KBM-7 (cell line): ENCODE results near the gene KLRD1.
"Not testable (repeated sequence)": the region's sequence is repeated elsewhere in the genome, so short reads cannot be mapped to it uniquely, and the experiment has no call there.

ENCODE experiments used
- DNase-seq: peaks from one replicate; pipeline ENCODE4 v3.0.0-alpha.2; 2015
- in situ Hi-C: fragments of 300-500 bp; cut with MboI; formaldehyde crosslinking; loops from 2 replicates; pipeline ENCODE4 v1.14.3; 2020; ENCODE audit warnings: low sequenced_read_pairs, low pct_unique_long_range_greater_than_20kb, mixed read lengths

Gene KLRD1, protein sequence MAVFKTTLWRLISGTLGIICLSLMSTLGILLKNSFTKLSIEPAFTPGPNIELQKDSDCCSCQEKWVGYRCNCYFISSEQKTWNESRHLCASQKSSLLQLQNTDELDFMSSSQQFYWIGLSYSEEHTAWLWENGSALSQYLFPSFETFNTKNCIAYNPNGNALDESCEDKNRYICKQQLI

DNA sequence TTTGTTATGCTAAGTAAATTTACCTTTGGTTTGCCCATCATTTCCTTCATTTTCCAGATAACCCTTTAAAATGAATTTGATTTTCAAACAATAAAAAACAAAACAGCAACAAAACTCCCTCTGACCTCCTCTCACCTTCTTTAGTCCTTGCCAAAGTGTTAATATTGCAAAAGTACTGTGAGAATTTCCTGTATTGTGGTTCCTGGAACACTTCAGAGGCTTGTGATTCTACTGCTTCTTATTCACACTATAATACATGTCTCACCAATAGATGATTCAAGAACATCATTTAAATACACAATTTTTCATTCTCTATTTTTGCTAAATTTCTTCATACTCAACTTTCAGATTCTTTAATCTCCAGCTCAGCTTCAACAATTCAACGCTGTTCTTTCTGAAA, at the start of gene KLRD1:
Gene KLRD1, plus strand, starts transcription at position 241 of the 400 bp plus-strand sequence. CDS start 208 bp downstream, outside the sequence.
- in situ Hi-C loops: no loop called here
- DNase-seq: no peak

DNA sequence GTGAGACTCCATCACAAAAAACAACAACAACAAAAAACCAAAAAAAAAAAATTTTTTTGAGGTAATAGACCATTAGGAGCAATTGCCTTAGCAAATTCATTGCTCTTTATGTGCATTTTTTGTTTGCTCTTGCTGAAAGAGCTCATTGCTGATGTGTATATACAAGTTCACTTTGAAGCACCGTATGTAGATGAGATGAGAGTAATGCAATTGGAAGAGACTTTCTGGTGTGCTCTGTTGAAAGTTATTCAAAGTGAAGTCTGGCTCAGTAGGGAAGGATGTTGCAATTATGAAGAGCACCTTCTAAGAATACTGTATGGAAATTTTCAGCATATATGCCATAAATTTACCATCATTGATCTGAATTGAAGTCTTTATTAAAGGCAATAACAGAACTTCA, 46.7 kb upstream of the KLRD1 start:
- DNase-seq: no peak
- in situ Hi-C loops: no loop called here

DNA sequence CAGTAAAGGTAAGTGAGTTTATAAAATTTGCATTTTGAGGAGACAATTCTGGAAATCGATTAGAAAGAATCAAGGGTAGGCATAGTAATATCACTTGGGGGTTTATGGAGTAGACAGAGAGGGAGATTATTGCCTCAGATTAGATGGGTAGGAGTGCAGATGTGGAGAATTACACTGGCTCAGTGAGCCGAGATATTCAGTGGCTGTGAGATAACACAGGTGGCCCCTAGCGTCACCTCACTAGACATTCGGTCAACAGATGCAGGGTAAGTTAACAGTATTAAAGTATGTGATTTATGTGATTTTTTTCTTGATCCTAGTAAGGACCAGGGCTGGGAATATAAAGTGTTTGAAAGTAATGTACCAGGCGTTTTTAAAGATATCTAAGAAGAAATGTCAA, 39.6 kb upstream of the KLRD1 start:
- in situ Hi-C loops: no loop called here
- no peak for DNase-seq

DNA sequence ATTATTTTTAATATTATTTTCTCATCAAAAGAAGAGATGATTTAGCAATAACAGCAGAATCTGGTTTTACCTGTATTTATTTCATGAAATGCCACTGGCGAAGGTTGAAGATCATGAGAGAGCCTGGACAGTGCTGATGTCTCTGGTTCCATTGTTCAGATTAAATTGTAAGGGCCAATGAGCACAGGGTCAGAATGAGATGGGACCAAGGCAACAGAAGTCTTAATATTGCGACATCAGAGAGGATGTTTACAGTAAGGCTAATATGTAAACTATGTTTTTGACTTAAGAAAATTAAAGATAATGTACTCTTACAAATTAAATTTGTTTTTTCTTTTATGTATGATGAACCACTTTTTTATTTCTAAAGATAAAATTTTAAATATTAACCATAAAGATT, 35.2 kb upstream of the KLRD1 start:
- DNase-seq: no peak
- in situ Hi-C loops: no loop called here

DNA sequence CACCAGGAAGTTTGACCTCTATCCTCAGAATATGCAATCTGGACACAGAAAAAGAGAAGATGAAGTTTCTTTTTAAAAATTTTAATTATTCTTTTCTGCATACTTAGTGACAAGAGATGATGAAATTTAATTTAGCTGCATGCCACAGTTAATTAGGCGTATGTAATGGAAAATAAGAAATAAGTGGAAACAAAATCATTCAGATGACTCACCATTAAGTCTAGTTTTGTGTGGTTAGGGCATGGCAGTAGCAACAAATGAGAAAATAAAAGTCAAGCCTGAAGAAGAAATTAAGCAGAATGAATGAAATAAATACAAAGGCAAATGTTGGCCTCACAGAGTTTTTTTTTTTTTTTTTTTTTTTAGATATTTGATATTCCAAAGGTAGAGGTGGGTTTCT, 30.9 kb upstream of the KLRD1 start:
- in situ Hi-C loops: no loop called here
- no peak for DNase-seq

- no peak for DNase-seq
- in situ Hi-C loops: no loop called here
These were observed 29.6 kb upstream of the KLRD1 start for GRCh38 chr12:10278104-10278503.

GRCh38 chr12:10279937-10280336, 27.7 kb upstream of the KLRD1 start:
- DNase-seq: no peak
- in situ Hi-C loops: no loop called here

- in situ Hi-C loops: no loop called here
- no peak for DNase-seq
These were observed 24.6 kb upstream of the KLRD1 start for GRCh38 chr12:10283027-10283426.

DNA sequence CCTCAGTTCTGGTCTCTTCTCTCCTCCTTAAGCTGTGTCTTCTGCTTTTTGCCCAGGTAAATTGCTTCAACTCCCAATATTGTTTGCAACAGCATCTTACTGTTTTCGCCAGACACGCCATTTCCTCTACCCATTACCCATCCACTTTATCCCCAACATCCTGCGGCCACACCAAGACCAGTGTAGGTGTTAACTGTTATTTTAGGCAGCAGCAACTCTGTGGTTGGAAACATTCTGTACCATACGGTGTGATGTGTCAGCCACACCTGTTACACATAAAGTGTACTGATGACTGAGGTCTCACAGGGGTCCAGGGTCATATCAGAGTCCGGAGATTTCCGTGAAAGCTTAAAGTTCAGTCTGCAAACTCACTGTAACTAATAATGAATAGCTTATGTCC, 21.8 kb upstream of the KLRD1 start:
- no peak for DNase-seq
- in situ Hi-C loops: no loop called here

DNA sequence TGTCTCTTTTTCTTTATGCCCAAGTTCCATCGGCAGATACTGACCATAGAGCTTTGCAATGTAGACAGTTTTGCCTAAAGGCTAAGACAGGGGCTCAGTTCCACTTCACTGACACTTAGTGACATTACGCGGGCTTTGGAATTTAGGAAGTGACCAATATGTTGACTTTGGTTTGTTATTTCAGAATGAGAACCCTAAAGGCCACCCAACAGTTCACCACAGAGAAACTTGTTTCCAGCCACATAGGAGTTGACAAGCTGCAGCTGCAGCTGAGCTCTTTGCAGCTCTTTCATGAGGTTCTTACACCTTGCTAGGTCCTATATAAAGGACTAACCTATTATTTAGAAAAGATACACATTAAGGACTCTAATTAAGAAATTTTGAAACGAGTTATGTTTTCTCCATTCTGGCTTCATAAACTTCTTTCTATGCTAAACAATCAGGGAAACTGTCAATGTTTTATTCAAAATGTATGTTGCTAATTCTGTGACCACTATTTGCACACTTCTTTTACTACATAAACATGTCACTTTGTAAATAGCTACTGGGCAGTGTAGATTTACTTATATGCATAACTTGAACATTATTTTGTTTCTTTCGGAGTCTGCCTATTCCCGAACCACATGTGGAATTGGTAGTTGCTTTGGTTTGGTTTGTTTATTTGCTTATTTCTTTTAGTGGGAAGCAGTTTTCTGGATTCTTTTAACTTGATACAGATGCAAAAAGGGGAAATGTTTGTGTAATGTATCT, 18.5 kb upstream of the KLRD1 start:
- in situ Hi-C loops: no loop called here
- DNase-seq: no peak

DNA sequence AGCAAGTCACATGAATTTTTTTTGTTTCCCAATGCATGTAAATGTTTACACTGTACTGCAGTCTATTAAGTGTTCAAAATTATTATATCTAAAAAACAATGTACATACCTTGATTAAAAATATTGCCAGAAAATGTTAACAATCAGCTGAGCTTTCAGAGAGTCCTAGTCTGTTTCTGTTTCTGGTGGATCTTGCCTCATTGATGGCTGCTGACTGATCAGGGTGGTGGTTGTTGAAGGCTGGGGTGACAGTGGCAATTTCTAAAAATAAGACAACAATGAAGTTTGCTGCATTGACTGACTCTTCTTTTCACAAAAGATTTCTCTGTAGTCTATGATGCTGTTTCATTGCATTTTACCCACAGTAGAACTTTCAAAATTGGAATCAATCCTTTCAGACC, 16.6 kb upstream of the KLRD1 start:
- no peak for DNase-seq
- in situ Hi-C loops: no loop called here

GRCh38 chr12:10293151-10293550, 14.5 kb upstream of the KLRD1 start:
- in situ Hi-C loops: no loop called here
- DNase-seq: no peak

- no peak for DNase-seq
- in situ Hi-C loops: no loop called here
These were observed 14.0 kb upstream of the KLRD1 start for GRCh38 chr12:10293570-10294227.

DNA sequence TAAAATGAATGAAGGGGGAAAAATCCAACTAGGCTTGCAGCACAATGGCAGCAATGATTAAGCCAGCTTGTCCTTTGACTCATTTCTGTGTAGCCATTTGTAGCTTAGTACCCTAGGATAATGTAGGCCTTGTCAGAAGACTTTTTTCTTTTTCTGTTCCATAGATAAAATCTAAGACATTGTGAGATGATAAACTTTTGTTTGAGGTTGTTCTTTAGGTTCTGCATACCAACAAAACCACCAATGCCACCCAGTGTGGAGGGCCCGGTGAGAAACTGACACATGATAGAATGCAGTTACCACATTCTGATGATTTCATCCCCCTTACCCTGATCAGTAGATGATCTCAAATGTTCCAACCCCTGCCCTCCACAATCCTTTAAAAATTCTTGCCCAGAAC, 6.6 kb upstream of the KLRD1 start:
- DNase-seq: no peak
- in situ Hi-C loops: no loop called here

DNA sequence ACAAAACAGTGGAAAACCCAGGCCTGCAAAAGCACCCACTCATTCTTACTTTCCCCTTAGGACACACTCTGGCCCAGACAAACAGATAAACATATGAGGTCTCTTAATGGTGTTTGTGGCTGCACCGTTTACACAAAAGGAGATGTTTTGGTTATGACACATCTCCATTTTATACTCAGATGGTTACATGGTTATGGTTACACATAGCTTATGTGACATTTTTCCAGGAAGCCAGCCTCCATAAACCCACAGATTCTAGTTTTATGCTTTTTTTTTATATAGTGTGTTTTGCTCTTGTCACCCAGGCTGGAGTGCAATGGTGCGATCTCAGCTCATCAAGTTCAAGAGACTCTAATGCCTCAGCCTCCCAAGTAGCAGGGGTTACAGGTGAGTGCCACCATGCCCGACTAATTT, 3.5 kb upstream of the KLRD1 start:
- DNase-seq: no peak
- in situ Hi-C loops: no loop called here

DNA sequence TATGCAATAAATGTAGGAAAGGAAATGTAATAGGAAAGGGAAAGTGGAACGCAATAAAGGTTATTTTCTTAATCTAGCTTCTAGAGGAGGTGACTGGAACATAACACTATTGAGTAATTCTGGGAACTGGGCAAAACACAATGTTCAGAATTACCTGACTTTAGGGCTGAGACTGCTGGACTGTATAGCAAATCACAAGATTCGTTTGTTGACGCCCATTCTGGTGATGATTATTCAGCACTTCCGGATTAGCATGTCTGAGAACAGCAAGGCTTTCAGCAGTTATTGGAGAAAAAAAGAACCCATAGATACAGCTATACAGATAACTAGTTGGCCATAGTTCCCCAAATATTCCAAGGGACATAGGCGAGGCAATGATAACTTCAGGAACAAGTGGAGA, 2.3 kb upstream of the KLRD1 start:
- no peak for DNase-seq
- in situ Hi-C loops: no loop called here

GRCh38 chr12:10310926-10311720, 3.5 kb downstream of the KLRD1 start:
- no peak for DNase-seq
- in situ Hi-C loops: no loop called here

- DNase-seq: no peak
- in situ Hi-C loops: no loop called here
These were observed 11.7 kb downstream of the KLRD1 start for GRCh38 chr12:10319388-10319787.

GRCh38 chr12:10320643-10321042, 13.0 kb downstream of the KLRD1 start:
- in situ Hi-C loops: no loop called here
- DNase-seq: no peak

DNA sequence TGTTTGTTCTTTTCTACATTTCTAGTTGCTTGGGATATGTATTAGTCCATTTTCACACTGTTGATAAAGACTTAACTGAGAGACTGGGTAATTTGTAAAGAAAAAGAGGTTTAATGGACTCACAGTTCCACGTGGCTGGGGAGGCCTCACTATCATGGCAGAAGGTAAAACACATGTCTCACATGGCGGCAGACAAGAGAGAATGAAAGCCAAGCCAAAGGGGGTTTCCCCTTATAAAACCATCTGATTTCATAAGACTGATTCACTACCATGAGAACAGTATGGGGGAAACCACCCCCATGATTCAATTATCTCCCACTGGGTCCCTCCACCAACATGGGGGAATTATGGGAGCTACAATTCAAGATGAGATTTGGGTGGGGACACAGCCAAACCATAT, 21.0 kb downstream of the KLRD1 start:
- in situ Hi-C loops: not testable (repeated sequence)

More for the DNA sequence above, 21.0 kb downstream of the KLRD1 start:
- not testable (repeated sequence) for DNase-seq
